GM19239 (cell line): ENCODE results near the gene NUMBL.
A peak's percentile ranks its signal among the peaks of the same experiment; 100 is the strongest.

Experiments used
- DNase-seq: peaks from one replicate; pipeline ENCODE4 v3.0.0; 2011; ENCODE audit warnings: low spot score; ENCODE audit not compliant: insufficient read length
- FAIRE-seq: peaks from 2 replicates; lab custom pipeline; 2011; peaks lifted over from hg19 to GRCh38; lab: Jason Lieb, UNC

Gene NUMBL

GRCh38 chr19:40691421-40692211, 1.2 kb upstream of the NUMBL start:
- no peak for DNase-seq
- no peak for FAIRE-seq

- FAIRE-seq, result peak; percentile 84
- peak; percentile 98 for DNase-seq
Measured at GRCh38 chr19:40690693-40691420, 406 bp upstream of the NUMBL start.

GRCh38 chr19:40689339-40690049, 957 bp downstream of the NUMBL start:
- FAIRE-seq, result no peak
- no peak for DNase-seq

- no peak for FAIRE-seq
- no peak for DNase-seq
Measured at GRCh38 chr19:40688987-40689338, 1.5 kb downstream of the NUMBL start.

- DNase-seq (no peak), FAIRE-seq (no peak)
Measured at GRCh38 chr19:40688309-40688708, 2.1 kb downstream of the NUMBL start.

- DNase-seq (no peak), FAIRE-seq (no peak)
Measured at GRCh38 chr19:40687525-40688016, 2.9 kb downstream of the NUMBL start.

- no peak for FAIRE-seq
- DNase-seq, result no peak
Measured at GRCh38 chr19:40686882-40687524, 3.4 kb downstream of the NUMBL start.

GRCh38 chr19:40685563-40685962, 4.9 kb downstream of the NUMBL start:
- no peak for FAIRE-seq
- DNase-seq, result no peak

- FAIRE-seq, result no peak
- DNase-seq, result no peak
Measured at GRCh38 chr19:40685016-40685526, 5.4 kb downstream of the NUMBL start.

- DNase-seq (no peak), FAIRE-seq (no peak)
Measured at GRCh38 chr19:40684280-40684679, 6.2 kb downstream of the NUMBL start.

- FAIRE-seq, result no peak
- DNase-seq, result no peak
Measured at GRCh38 chr19:40683437-40683836, 7.0 kb downstream of the NUMBL start.

GRCh38 chr19:40682431-40682964, 8.0 kb downstream of the NUMBL start:
- no peak for FAIRE-seq
- no peak for DNase-seq

- DNase-seq (no peak), FAIRE-seq (no peak)
Measured at GRCh38 chr19:40681039-40681438, 9.4 kb downstream of the NUMBL start.

- DNase-seq, result no peak
- FAIRE-seq, result no peak
Measured at GRCh38 chr19:40677156-40677555, 13.3 kb downstream of the NUMBL start.

- DNase-seq, result no peak
- no peak for FAIRE-seq
Measured at GRCh38 chr19:40674291-40674690, 16.2 kb downstream of the NUMBL start.

- FAIRE-seq, result no peak
Measured at GRCh38 chr19:40673397-40673796, 17.1 kb downstream of the NUMBL start.

GRCh38 chr19:40672573-40673299, 17.7 kb downstream of the NUMBL start:
- no peak for DNase-seq
- FAIRE-seq, result no peak

More at GRCh38 chr19:40673397-40673796, 17.1 kb downstream of the NUMBL start:
- no peak for DNase-seq

- DNase-seq (no peak), FAIRE-seq (no peak)
Measured at GRCh38 chr19:40672038-40672437, 18.4 kb downstream of the NUMBL start.

- FAIRE-seq (no peak), DNase-seq (no peak)
Measured at GRCh38 chr19:40671404-40671803, 19.0 kb downstream of the NUMBL start.
